ENCODE measurements around the gene LPP.

LPP gene

GRCh38 chr3:188914552-188914951, 760.6 kb downstream of the LPP start:
- Histone ChIP-seq H3K4me2 (ENCODE audit: insufficient read depth, low read length) (no peak overlapping the region), H3K36me3 (ENCODE audit: insufficient read depth, low read length) (no peaks in the 10 kb centered on the region), H3K9ac (ENCODE audit: low read depth, low read length) (no peak overlapping the region), H2AFZ (ENCODE audit: low read depth, low read length) (no peak overlapping the region), H3K4me3 (ENCODE audit: low read depth in 1 of 2, low read length in 2 of 2) (no peak overlapping the region), H3K79me2 (ENCODE audit: insufficient read depth, low read length) (no peaks in the 10 kb centered on the region), H4K20me1 (ENCODE audit: insufficient read depth, low read length) (no peaks in the 10 kb centered on the region), H3K4me1 (ENCODE audit: insufficient read depth, low read length) (peaks cover 16% of the 10 kb centered on the region), H3K27ac (ENCODE audit: low read length) (no peak overlapping the region), H3K9me3 (ENCODE audit: insufficient read depth, low read length, severe bottlenecking) (no peaks in the 10 kb centered on the region), H3K27me3 (ENCODE audit: insufficient read depth, low read length, poor library complexity) (no peaks in the 10 kb centered on the region)
- ATAC-seq (ENCODE audit: insufficient read depth, low read depth) (no peak), DNase-seq (no peak)
- TF ChIP-seq CTCF (IDR thresholded peaks at IDR 0.05; ENCODE audit: borderline replicate concordance, extremely low read depth, low read length, poor library complexity, severe bottlenecking) (no peak), EZH2 (IDR thresholded peaks at IDR 0.05; ENCODE audit: borderline replicate concordance, low read depth, low read length, severe bottlenecking) (no peak)

GRCh38 chr3:188915127-188915526, 761.2 kb downstream of the LPP start:
- no peak for ATAC-seq (ENCODE audit: insufficient read depth, low read depth)
- no peak overlapping the region for H2AFZ ChIP-seq (ENCODE audit: low read depth, low read length)
- H3K9ac ChIP-seq (ENCODE audit: low read depth, low read length): no peak overlapping the region
- no peak overlapping the region for H3K27ac ChIP-seq (ENCODE audit: low read length)
- peaks cover 1% of the 10 kb centered on the region for H3K9me3 ChIP-seq (ENCODE audit: insufficient read depth, low read length, severe bottlenecking)
- H3K4me3 ChIP-seq (ENCODE audit: low read depth in 1 of 2, low read length in 2 of 2): no peak overlapping the region
- H4K20me1 ChIP-seq (ENCODE audit: insufficient read depth, low read length): no peaks in the 10 kb centered on the region
- no peaks in the 10 kb centered on the region for H3K79me2 ChIP-seq (ENCODE audit: insufficient read depth, low read length)
- no peak for TF ChIP-seq CTCF (IDR thresholded peaks at IDR 0.05; ENCODE audit: borderline replicate concordance, extremely low read depth, low read length, poor library complexity, severe bottlenecking)
- no peak for TF ChIP-seq EZH2 (IDR thresholded peaks at IDR 0.05; ENCODE audit: borderline replicate concordance, low read depth, low read length, severe bottlenecking)
- no peak overlapping the region for H3K4me2 ChIP-seq (ENCODE audit: insufficient read depth, low read length)
- DNase-seq: no peak
- H3K27me3 ChIP-seq (ENCODE audit: insufficient read depth, low read length, poor library complexity): no peaks in the 10 kb centered on the region
- peaks cover 16% of the 10 kb centered on the region for H3K4me1 ChIP-seq (ENCODE audit: insufficient read depth, low read length)
- H3K36me3 ChIP-seq (ENCODE audit: insufficient read depth, low read length): no peaks in the 10 kb centered on the region

GRCh38 chr3:188916934-188917401, 763.0 kb downstream of the LPP start:
- peaks cover 3% of the 10 kb centered on the region for H3K9me3 ChIP-seq (ENCODE audit: insufficient read depth, low read length, severe bottlenecking)
- H3K27ac ChIP-seq (ENCODE audit: low read length): peak overlapping the region; percentile 49; the same call in 1 of the 2 replicates
- DNase-seq (peak; percentile 23), ATAC-seq (ENCODE audit: insufficient read depth, low read depth) (peak; percentile 89)
- H3K79me2 ChIP-seq (ENCODE audit: insufficient read depth, low read length): no peaks in the 10 kb centered on the region
- no peak overlapping the region for H2AFZ ChIP-seq (ENCODE audit: low read depth, low read length)
- no peaks in the 10 kb centered on the region for H3K27me3 ChIP-seq (ENCODE audit: insufficient read depth, low read length, poor library complexity)
- peaks cover 16% of the 10 kb centered on the region for H3K4me1 ChIP-seq (ENCODE audit: insufficient read depth, low read length)
- H3K4me3 ChIP-seq (ENCODE audit: low read depth in 1 of 2, low read length in 2 of 2): no peak overlapping the region
- no peak overlapping the region for H3K4me2 ChIP-seq (ENCODE audit: insufficient read depth, low read length)
- H3K9ac ChIP-seq (ENCODE audit: low read depth, low read length): no peak overlapping the region
- H3K36me3 ChIP-seq (ENCODE audit: insufficient read depth, low read length): no peaks in the 10 kb centered on the region
- no peaks in the 10 kb centered on the region for H4K20me1 ChIP-seq (ENCODE audit: insufficient read depth, low read length)
- TF ChIP-seq EZH2 (IDR thresholded peaks at IDR 0.05; ENCODE audit: borderline replicate concordance, low read depth, low read length, severe bottlenecking): no peak
- TF ChIP-seq CTCF (IDR thresholded peaks at IDR 0.05; ENCODE audit: borderline replicate concordance, extremely low read depth, low read length, poor library complexity, severe bottlenecking): no peak

GRCh38 chr3:188918093-188918492, 764.1 kb downstream of the LPP start:
- no peak overlapping the region for H3K4me2 ChIP-seq (ENCODE audit: insufficient read depth, low read length)
- DNase-seq: no peak
- no peak for ATAC-seq (ENCODE audit: insufficient read depth, low read depth)

More at GRCh38 chr3:188918093-188918492, 764.1 kb downstream of the LPP start:
- Histone ChIP-seq H3K36me3 (ENCODE audit: insufficient read depth, low read length) (no peaks in the 10 kb centered on the region), H3K9ac (ENCODE audit: low read depth, low read length) (no peak overlapping the region), H3K4me3 (ENCODE audit: low read depth in 1 of 2, low read length in 2 of 2) (no peak overlapping the region), H3K4me1 (ENCODE audit: insufficient read depth, low read length) (peaks cover 16% of the 10 kb centered on the region), H3K9me3 (ENCODE audit: insufficient read depth, low read length, severe bottlenecking) (peaks cover 3% of the 10 kb centered on the region), H3K27ac (ENCODE audit: low read length) (no peak overlapping the region), H2AFZ (ENCODE audit: low read depth, low read length) (no peak overlapping the region), H3K79me2 (ENCODE audit: insufficient read depth, low read length) (no peaks in the 10 kb centered on the region), H4K20me1 (ENCODE audit: insufficient read depth, low read length) (no peaks in the 10 kb centered on the region), H3K27me3 (ENCODE audit: insufficient read depth, low read length, poor library complexity) (no peaks in the 10 kb centered on the region)
- TF ChIP-seq CTCF (IDR thresholded peaks at IDR 0.05; ENCODE audit: borderline replicate concordance, extremely low read depth, low read length, poor library complexity, severe bottlenecking) (no peak), EZH2 (IDR thresholded peaks at IDR 0.05; ENCODE audit: borderline replicate concordance, low read depth, low read length, severe bottlenecking) (no peak)

Data from DND-41 (cell line).